Stimulated activated naive CD8-positive, alpha-beta T cell treated with anti-CD3 and anti-CD28 coated beads, Interleukin-15, Interleukin-2, amounts not matched to agents 100 ng/mL and 50 ng/mL, for 24 hours (primary cell): ENCODE data around the gene FAM184A.

Experiments
- H3K27ac Mint-ChIP-seq: one replicate; pipeline ENCODE4 v1.8.0; 2021; ENCODE audit warnings: mild to moderate bottlenecking, mixed read lengths
- H3K27me3 Mint-ChIP-seq: one replicate; pipeline ENCODE4 v1.8.0; 2021; ENCODE audit warnings: mixed read lengths
- H3K36me3 Mint-ChIP-seq: one replicate; pipeline ENCODE4 v1.8.0; 2021; ENCODE audit warnings: low read depth, mixed read lengths
- H3K4me1 Mint-ChIP-seq: one replicate; pipeline ENCODE4 v1.8.0; 2021; ENCODE audit warnings: low read depth, mixed read lengths
- H3K4me3 Mint-ChIP-seq: one replicate; pipeline ENCODE4 v1.8.0; 2021; ENCODE audit warnings: mild to moderate bottlenecking, mixed read lengths
- H3K9me3 Mint-ChIP-seq: one replicate; pipeline ENCODE4 v1.8.0; 2021; ENCODE audit warnings: mixed read lengths

Gene FAM184A

DNA sequence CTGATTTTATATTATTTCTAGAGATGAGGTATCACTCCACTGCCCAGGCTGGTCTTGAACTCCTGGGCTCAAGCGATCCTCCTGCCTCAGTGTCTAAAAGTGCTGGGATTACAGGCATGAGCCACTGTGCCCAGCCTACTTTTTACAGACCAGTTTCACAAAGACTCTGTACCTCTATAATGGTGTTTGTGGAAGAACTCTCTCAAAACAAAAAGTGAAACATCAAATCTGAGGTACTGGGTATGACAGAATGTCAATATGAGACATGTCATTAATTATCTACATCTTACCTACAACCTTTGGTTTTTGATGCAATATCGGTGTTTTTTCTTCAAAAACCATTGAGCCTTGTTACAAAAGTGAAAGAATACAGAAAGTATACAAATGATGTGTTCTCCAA is 94.1 kb downstream of the FAM184A start:
- Mint-ChIP-seq H3K36me3 (no peaks in the 10 kb centered on the region), H3K4me1 (no peaks in the 10 kb centered on the region), H3K27ac (no peak overlapping the region), H3K4me3 (no peak overlapping the region), H3K27me3 (no peaks in the 10 kb centered on the region), H3K9me3 (no peaks in the 10 kb centered on the region)

GRCh38 chr6:118982575-118982911 is 95.9 kb downstream of the FAM184A start:
- H3K4me1 Mint-ChIP-seq, result no peaks in the 10 kb centered on the region
- H3K27me3 Mint-ChIP-seq, result no peaks in the 10 kb centered on the region
- no peak overlapping the region for H3K27ac Mint-ChIP-seq
- no peak overlapping the region for H3K4me3 Mint-ChIP-seq
- peaks cover 5% of the 10 kb centered on the region for H3K36me3 Mint-ChIP-seq
- H3K9me3 Mint-ChIP-seq, result no peaks in the 10 kb centered on the region

DNA sequence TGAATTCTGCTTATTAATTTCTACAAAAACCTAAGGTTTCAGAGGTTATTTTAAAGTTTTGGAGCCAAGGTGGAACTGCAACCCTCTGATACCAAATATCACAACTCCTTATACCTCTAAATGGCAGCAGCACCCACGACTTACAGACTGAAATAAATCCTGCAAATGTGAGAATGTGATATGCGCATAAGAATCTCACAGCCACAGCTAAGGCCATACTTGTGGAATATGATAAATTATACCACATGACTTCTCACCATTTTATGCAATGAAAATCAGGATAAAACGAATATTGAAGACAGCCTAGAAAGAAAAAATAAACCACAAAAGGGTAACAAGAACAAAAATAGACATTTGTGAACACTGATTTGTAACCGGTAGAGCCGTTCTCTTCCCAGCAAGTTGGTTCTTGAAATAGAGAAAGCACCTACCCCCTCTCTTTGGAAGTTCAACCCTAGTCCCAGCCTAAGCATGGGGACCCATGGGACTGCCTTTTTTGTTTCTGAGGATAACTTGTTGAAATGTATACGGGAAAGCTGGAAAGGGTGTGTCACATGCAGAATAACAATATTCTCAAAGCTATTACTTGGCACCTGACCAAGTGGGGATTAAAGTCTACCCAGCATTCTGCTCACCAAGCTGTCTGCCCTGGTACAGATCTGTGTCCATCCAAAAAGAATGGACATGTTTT is 96.4 kb downstream of the FAM184A start:
- no peaks in the 10 kb centered on the region for H3K4me1 Mint-ChIP-seq
- H3K27ac Mint-ChIP-seq, result no peak overlapping the region
- no peak overlapping the region for H3K4me3 Mint-ChIP-seq
- peaks cover 5% of the 10 kb centered on the region for H3K36me3 Mint-ChIP-seq
- H3K9me3 Mint-ChIP-seq, result no peaks in the 10 kb centered on the region
- no peaks in the 10 kb centered on the region for H3K27me3 Mint-ChIP-seq

DNA sequence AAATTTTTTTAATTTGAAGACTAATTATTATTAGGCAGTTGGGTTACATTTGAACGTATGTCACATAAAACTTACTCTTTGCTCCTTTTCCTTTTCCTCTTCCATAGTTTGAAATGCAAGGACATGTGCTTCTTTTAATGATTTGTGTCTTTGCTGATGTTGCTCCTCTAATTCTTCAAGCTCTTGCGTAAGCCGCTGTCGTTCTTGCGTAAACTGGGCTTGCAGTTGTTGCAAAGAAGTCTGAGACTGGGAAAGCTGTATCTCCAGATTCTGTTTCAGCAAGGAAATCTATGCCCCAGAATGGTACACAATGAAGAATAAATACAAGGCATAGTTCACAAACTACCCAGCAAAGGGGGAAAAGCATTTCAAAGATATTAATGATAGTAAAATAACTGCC is 98.4 kb downstream of the FAM184A start:
- H3K27me3 Mint-ChIP-seq, result no peaks in the 10 kb centered on the region
- no peaks in the 10 kb centered on the region for H3K4me1 Mint-ChIP-seq
- no peak overlapping the region for H3K4me3 Mint-ChIP-seq
- peaks cover 5% of the 10 kb centered on the region for H3K36me3 Mint-ChIP-seq
- H3K27ac Mint-ChIP-seq, result no peak overlapping the region
- no peaks in the 10 kb centered on the region for H3K9me3 Mint-ChIP-seq

DNA sequence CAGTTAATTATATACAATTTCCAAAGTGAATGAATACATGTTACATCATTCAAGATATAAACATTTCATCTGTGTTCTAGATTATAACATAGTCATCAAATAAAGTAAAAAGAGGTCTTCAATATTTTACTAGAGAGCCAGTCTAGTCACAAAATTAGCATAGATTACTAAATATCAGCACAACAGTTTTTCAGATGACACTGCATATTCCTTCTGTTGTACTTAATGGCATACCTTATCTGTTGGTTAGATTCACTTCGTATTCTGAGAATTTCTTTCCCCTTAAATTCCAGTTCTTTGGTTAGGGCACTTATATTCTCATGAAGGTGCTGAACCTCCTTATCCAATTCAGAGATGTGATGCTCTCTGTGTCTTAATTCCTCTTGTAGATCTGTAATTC is 103.7 kb downstream of the FAM184A start:
- H3K9me3 Mint-ChIP-seq, result no peaks in the 10 kb centered on the region
- no peak overlapping the region for H3K4me3 Mint-ChIP-seq
- peaks cover 5% of the 10 kb centered on the region for H3K36me3 Mint-ChIP-seq
- no peaks in the 10 kb centered on the region for H3K4me1 Mint-ChIP-seq
- no peaks in the 10 kb centered on the region for H3K27me3 Mint-ChIP-seq
- H3K27ac Mint-ChIP-seq, result no peak overlapping the region

GRCh38 chr6:118971682-118972081 is 106.8 kb downstream of the FAM184A start:
- H3K27ac Mint-ChIP-seq, result no peak overlapping the region
- H3K9me3 Mint-ChIP-seq, result no peaks in the 10 kb centered on the region
- no peaks in the 10 kb centered on the region for H3K36me3 Mint-ChIP-seq
- no peak overlapping the region for H3K4me3 Mint-ChIP-seq
- no peaks in the 10 kb centered on the region for H3K27me3 Mint-ChIP-seq
- no peaks in the 10 kb centered on the region for H3K4me1 Mint-ChIP-seq

GRCh38 chr6:118970866-118971265 is 107.6 kb downstream of the FAM184A start:
- H3K27ac Mint-ChIP-seq, result no peak overlapping the region
- no peaks in the 10 kb centered on the region for H3K4me1 Mint-ChIP-seq
- no peaks in the 10 kb centered on the region for H3K9me3 Mint-ChIP-seq
- no peak overlapping the region for H3K4me3 Mint-ChIP-seq
- H3K36me3 Mint-ChIP-seq, result no peaks in the 10 kb centered on the region
- no peaks in the 10 kb centered on the region for H3K27me3 Mint-ChIP-seq

DNA sequence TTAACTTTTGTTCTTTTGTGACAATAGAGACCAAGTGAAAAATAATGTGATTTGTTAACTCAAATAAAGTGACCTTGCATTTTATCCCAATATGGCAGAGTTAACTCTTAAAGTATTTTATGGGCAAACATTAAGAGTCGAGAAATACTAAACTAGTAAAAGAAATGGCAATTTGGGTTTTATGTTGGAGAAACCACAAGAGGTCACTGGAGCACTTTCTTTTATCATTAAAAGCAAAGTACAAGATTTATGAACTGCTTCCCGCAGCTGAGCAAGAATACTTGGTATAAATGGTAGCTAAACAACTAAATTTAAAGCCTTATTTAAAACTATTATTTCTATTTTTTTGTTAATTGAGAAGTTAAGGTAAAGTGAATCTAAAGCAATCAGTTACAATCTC is 110.0 kb downstream of the FAM184A start:
- H3K4me1 Mint-ChIP-seq, result no peaks in the 10 kb centered on the region
- no peaks in the 10 kb centered on the region for H3K36me3 Mint-ChIP-seq
- no peaks in the 10 kb centered on the region for H3K27me3 Mint-ChIP-seq
- H3K4me3 Mint-ChIP-seq, result no peak overlapping the region
- no peak overlapping the region for H3K27ac Mint-ChIP-seq
- H3K9me3 Mint-ChIP-seq, result no peaks in the 10 kb centered on the region

GRCh38 chr6:118967239-118967638 is 111.2 kb downstream of the FAM184A start:
- no peak overlapping the region for H3K27ac Mint-ChIP-seq
- H3K4me3 Mint-ChIP-seq, result no peak overlapping the region
- H3K36me3 Mint-ChIP-seq, result no peaks in the 10 kb centered on the region
- H3K4me1 Mint-ChIP-seq, result no peaks in the 10 kb centered on the region
- no peaks in the 10 kb centered on the region for H3K9me3 Mint-ChIP-seq
- no peaks in the 10 kb centered on the region for H3K27me3 Mint-ChIP-seq

- Mint-ChIP-seq H3K9me3 (no peaks in the 10 kb centered on the region), H3K27ac (no peak overlapping the region), H3K36me3 (no peaks in the 10 kb centered on the region), H3K4me3 (no peak overlapping the region), H3K4me1 (no peaks in the 10 kb centered on the region), H3K27me3 (no peaks in the 10 kb centered on the region)
These were observed 112.6 kb downstream of the FAM184A start for GRCh38 chr6:118965843-118966370.

DNA sequence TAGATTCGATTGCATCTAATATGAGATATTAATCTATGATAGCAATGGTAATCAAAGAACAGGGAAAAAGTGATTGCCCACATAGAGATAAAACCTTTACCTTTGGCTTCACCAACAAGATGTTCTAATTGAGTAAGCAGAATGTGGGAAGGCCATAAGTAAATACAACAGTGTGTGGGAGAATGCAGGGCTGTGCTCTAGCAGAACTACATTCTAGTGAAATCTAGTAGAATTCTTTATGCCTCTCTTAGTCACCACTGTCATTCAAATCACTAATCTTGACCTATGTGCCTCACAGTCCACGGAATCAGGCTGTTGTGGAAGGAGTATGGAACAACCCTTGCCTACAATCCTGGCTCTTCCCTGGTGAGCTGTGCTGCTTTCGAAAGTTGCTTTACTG is 113.1 kb downstream of the FAM184A start:
- Mint-ChIP-seq H3K27ac (no peak overlapping the region), H3K9me3 (no peaks in the 10 kb centered on the region), H3K36me3 (no peaks in the 10 kb centered on the region), H3K27me3 (no peaks in the 10 kb centered on the region), H3K4me1 (no peaks in the 10 kb centered on the region), H3K4me3 (no peak overlapping the region)

- Mint-ChIP-seq H3K27me3 (no peaks in the 10 kb centered on the region), H3K9me3 (no peaks in the 10 kb centered on the region), H3K27ac (no peak overlapping the region), H3K4me1 (no peaks in the 10 kb centered on the region), H3K36me3 (no peaks in the 10 kb centered on the region), H3K4me3 (no peak overlapping the region)
These were observed 115.5 kb downstream of the FAM184A start for GRCh38 chr6:118963003-118963402.

DNA sequence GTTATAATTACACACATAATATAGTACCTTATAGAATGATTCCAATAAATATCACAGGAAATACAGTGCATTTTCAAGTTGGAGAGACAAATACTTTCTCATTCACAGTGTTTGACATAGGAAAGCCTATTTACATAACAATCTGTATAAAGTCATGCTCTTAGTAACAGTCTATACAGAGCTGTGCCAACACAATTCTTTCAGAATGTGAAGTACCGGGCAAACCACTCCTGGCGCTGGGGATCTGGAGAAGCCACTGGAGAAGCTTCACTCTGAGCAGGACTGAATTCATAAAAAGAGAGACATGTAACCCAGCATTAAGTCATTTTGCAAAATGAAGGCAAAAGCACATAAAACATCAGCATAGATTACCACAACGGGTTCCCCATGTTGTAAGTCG is 118.6 kb downstream of the FAM184A start:
- Mint-ChIP-seq H3K4me1 (no peaks in the 10 kb centered on the region), H3K9me3 (no peaks in the 10 kb centered on the region), H3K27ac (no peak overlapping the region), H3K27me3 (no peaks in the 10 kb centered on the region), H3K4me3 (no peak overlapping the region), H3K36me3 (no peaks in the 10 kb centered on the region)

DNA sequence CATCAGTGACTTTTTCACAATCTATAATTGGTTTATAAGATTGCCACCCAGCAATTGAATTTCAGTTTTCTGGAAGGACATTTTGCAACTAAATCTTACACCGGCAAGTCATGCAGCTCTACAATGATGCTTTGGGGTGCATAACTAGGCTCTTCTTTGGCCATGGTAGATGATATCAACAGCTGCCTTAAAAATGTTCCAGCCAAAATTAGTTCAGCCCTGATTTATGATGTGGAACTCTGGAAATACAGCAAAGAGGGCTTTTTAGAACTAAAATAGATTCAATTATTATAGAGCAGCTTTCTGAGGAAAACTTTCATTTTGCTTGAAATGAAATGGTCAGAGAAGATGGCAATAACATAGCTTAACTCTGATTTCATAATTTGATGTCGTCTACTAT is 125.1 kb downstream of the FAM184A start:
- Mint-ChIP-seq H3K4me1 (no peaks in the 10 kb centered on the region), H3K36me3 (no peaks in the 10 kb centered on the region), H3K9me3 (peaks cover 5% of the 10 kb centered on the region), H3K27me3 (no peaks in the 10 kb centered on the region), H3K27ac (no peak overlapping the region), H3K4me3 (no peak overlapping the region)

- Mint-ChIP-seq H3K4me3 (no peak overlapping the region), H3K9me3 (peaks cover 5% of the 10 kb centered on the region), H3K27me3 (no peaks in the 10 kb centered on the region), H3K27ac (no peak overlapping the region), H3K36me3 (no peaks in the 10 kb centered on the region), H3K4me1 (no peaks in the 10 kb centered on the region)
These were observed 125.8 kb downstream of the FAM184A start for GRCh38 chr6:118952683-118953082.

GRCh38 chr6:118945217-118945616 is 133.2 kb downstream of the FAM184A start:
- Mint-ChIP-seq H3K27me3 (no peaks in the 10 kb centered on the region), H3K27ac (no peak overlapping the region), H3K4me3 (no peak overlapping the region), H3K4me1 (no peaks in the 10 kb centered on the region), H3K36me3 (peaks cover 14% of the 10 kb centered on the region), H3K9me3 (peaks cover 50% of the 10 kb centered on the region)
